AG04450 (cell line): Measurements from ENCODE around the gene DMRTB1. TPM values are rescaled to one million over a fixed set of nuclear protein-coding genes. Genes with fewer than 3 reads are reported as not detected.

Experiments
- CTCF ChIA-PET: fragments of 300-600, 350-600 bp; formaldehyde crosslinking; extraction: SDS; loops from one replicate; lab custom pipeline; 2022; ENCODE audit warnings: antibody characterized with exemption, inconsistent platforms; lab: Charles Lee
- POLR2A ChIA-PET: fragments of 350-600 bp; formaldehyde crosslinking; extraction: SDS; loops from one replicate; lab custom pipeline; 2021; ENCODE audit warnings: antibody characterized with exemption, inconsistent platforms; lab: Yijun Ruan, JAX
- DNase-seq: peaks from one replicate; pipeline ENCODE4 v3.0.0-alpha.2; 2011; ENCODE audit warnings: low read depth, low spot score
- H3K27ac ChIP-seq: one replicate; pipeline ENCODE4 v1.5.1; 2012; ENCODE audit warnings: low read depth, low read length, control low read depth
- H3K27me3 ChIP-seq: one replicate; pipeline ENCODE4 v1.6.0; 2012; ENCODE audit warnings: low read length; ENCODE audit not compliant: control insufficient read depth, insufficient read depth
- H3K4me3 ChIP-seq: 2 replicates; pipeline ENCODE4 v1.5.1; 2011; ENCODE audit warnings: mild to moderate bottlenecking, low read depth, low read length, control low read depth
- H3K9me3 ChIP-seq: 2 replicates; pipeline ENCODE4 v1.5.1; 2012; ENCODE audit warnings: low read length; ENCODE audit not compliant: control insufficient read depth, insufficient read depth
- polyA plus RNA-seq: library from polyadenylated mRNA; depleted of rRNA; stranded (reverse); fragments of >200 nt; gene quantifications from 2 replicates; pipeline ENCODE4 v1.2.3, GENCODE V29; 2011
- TF ChIP-seq, protein P1 (sequence below): IDR thresholded peaks from 2 replicates; pipeline ENCODE4 v1.5.1; 2011; ENCODE audit warnings: low read depth, low read length, control low read depth, inconsistent platforms

Gene DMRTB1
- polyA plus RNA-seq, 1 experiment, result not detected

DNA sequence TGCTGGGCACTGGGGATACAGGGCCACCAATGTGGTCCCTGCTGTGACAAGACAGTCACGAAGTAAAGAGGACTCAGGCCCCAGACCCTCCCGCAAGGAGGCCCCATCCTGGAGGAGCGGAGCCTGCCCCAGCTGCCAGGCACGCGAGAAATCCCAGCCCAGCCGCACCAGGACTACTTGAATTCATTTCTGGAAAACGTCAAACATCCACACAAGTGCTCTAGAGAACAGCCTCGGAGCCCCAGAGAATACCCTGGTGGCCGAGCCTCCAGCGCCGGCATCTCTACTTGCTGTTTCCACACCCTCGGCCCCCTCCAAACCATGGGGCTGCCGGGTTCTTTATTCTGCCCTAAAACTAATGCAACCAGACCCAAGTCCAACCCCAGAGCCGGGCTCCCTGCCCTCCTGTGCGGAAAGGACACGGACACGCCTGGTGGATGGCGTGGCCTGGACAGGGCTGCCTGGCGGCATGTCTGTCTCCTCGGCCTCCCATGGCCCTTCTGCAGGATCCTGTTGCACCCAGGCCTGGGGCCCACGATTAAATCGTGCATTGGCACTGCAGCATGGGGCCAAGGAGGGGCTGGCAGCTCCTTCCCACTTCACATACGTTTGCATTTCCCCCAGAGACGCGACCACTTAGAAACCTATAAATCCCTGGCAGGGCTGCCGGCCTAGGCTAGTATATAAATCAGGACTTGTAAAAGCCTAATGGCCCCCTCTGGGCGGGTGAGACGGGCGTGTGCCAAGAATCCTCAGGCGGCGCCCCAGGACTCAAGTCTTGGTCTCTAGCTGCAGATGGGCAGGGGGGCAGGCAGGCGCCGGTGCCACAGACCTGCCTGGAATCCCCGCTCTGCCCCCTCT lies 41.2 kb downstream of the DMRTB1 start:
- Histone ChIP-seq H3K27me3 (peaks cover 12% of the 10 kb centered on the region), H3K27ac (no peak overlapping the region), H3K9me3 (no peaks in the 10 kb centered on the region; the same call in 1 of the 2 replicates), H3K4me3 (no peak overlapping the region)
- no peak for DNase-seq
- TF ChIP-seq, protein P1, sequence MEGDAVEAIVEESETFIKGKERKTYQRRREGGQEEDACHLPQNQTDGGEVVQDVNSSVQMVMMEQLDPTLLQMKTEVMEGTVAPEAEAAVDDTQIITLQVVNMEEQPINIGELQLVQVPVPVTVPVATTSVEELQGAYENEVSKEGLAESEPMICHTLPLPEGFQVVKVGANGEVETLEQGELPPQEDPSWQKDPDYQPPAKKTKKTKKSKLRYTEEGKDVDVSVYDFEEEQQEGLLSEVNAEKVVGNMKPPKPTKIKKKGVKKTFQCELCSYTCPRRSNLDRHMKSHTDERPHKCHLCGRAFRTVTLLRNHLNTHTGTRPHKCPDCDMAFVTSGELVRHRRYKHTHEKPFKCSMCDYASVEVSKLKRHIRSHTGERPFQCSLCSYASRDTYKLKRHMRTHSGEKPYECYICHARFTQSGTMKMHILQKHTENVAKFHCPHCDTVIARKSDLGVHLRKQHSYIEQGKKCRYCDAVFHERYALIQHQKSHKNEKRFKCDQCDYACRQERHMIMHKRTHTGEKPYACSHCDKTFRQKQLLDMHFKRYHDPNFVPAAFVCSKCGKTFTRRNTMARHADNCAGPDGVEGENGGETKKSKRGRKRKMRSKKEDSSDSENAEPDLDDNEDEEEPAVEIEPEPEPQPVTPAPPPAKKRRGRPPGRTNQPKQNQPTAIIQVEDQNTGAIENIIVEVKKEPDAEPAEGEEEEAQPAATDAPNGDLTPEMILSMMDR, result no peak
- CTCF ChIA-PET, result no interaction called here
- POLR2A ChIA-PET, result no interaction called here

DNA sequence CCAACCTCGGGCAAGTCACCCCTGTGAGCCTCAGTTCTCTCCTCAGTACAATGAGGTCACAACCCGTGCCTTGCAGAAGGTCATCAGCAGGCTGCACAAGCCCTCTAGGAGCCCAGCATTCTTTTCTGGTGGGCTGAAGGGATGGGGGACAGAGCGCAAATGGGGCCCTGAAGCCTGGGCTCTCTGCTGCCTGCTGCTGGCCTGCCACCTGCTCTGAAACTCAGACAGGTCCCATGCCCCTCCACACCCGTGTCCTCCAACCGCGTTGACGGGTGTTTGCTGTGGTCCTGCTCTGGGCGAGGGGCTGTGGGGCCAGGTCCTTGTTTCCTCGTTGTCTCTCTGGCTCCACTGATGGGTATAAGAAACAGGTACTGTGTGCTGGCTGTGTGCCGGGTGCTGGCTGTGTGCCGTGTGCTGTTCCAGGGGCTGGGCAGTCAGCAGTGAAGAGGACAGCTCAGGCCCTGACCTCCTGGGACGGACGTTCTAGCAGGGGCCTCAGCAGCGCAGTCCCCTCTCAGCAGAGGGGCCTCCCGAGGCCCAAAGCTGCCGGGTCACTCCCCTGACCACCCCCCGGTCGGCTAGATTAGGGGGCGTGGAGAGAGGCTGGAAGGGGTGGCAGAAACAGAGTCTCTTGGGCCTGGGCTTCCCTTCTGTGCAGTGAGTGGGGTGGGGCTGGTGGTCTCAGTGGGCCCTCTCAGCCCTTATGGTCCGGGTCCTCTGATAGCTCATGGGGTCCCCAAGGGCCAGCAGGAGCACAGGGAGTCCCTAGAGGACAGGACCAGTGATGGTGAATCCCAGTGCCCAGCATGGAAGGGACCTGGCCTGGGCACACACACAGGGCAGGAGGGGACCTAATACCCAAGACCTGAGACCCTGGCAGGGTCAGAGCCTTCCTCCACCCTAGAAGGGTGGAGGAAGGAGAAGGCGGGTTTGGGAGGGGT lies 42.1 kb downstream of the DMRTB1 start:
- H3K9me3 ChIP-seq, result no peaks in the 10 kb centered on the region; the same call in 1 of the 2 replicates
- H3K27ac ChIP-seq, result no peak overlapping the region
- peaks cover 12% of the 10 kb centered on the region for H3K27me3 ChIP-seq
- TF ChIP-seq, protein P1, result no peak
- H3K4me3 ChIP-seq, result no peak overlapping the region
- DNase-seq, result no peak
- ChIA-PET CTCF (no interaction called here), POLR2A (no interaction called here)

GRCh38 chr1:53502641-53503432 lies 43.6 kb downstream of the DMRTB1 start:
- no peak overlapping the region for H3K27ac ChIP-seq
- TF ChIP-seq, protein P1, result no peak
- DNase-seq, result no peak
- H3K9me3 ChIP-seq, result no peaks in the 10 kb centered on the region; the same call in 1 of the 2 replicates
- peaks cover 12% of the 10 kb centered on the region for H3K27me3 ChIP-seq
- POLR2A ChIA-PET, result no interaction called here
- H3K4me3 ChIP-seq, result no peak overlapping the region
- CTCF ChIA-PET, result no interaction called here

- no peak for DNase-seq
- ChIA-PET CTCF (no interaction called here), POLR2A (no interaction called here)
- Histone ChIP-seq H3K27me3 (peaks cover 12% of the 10 kb centered on the region), H3K9me3 (no peaks in the 10 kb centered on the region; the same call in 1 of the 2 replicates), H3K4me3 (no peak overlapping the region), H3K27ac (no peak overlapping the region)
- TF ChIP-seq, protein P1, result no peak
Measured at GRCh38 chr1:53503433-53504217, 44.4 kb downstream of the DMRTB1 start.
